GM23338 (cell line): ENCODE data around the gene ADCY6. TPM values are rescaled to one million over a fixed set of nuclear protein-coding genes. Genes with fewer than 3 reads are reported as not detected.

Experiments
- ATAC-seq: fragments of 200-7000 bp; cut with Tn5 transposase; 3 replicates; pipeline ENCODE4 v1.9.1; 2020
- DNase-seq: peaks from one replicate; pipeline ENCODE4 v3.0.0-alpha.2; 2015; ENCODE audit warnings: low spot score
- H2AFZ ChIP-seq: fragments of 200-600 bp; sonication (generic); 2 replicates; pipeline ENCODE4 v1.8.0; 2016; ENCODE audit warnings: antibody characterized with exemption, mild to moderate bottlenecking, moderate library complexity
- H3F3A ChIP-seq: fragments of 200-600 bp; sonication (generic); replicated peaks from 2 replicates; pipeline ENCODE4 v1.8.0; 2017; ENCODE audit warnings: antibody characterized with exemption, mixed run types, low read depth
- H3K27ac ChIP-seq: fragments of 200-600 bp; sonication (generic); 2 replicates; pipeline ENCODE4 v1.6.1; 2016; ENCODE audit warnings: low read depth
- H3K27me3 ChIP-seq: fragments of 200-600 bp; sonication (generic); 2 replicates; pipeline ENCODE4 v1.8.0; 2016; ENCODE audit warnings: mild to moderate bottlenecking, mixed run types, moderate library complexity; ENCODE audit not compliant: insufficient read depth
- H3K36me3 ChIP-seq: fragments of 200-600 bp; sonication (generic); 2 replicates; pipeline ENCODE4 v1.8.0; 2016; ENCODE audit warnings: mild to moderate bottlenecking; ENCODE audit not compliant: insufficient read depth
- H3K4me1 ChIP-seq: fragments of 200-600 bp; sonication (generic); 2 replicates; pipeline ENCODE4 v1.8.0; 2016; ENCODE audit warnings: mild to moderate bottlenecking, moderate library complexity; ENCODE audit not compliant: insufficient read depth
- H3K4me2 ChIP-seq: fragments of 200-600 bp; sonication (generic); 2 replicates; pipeline ENCODE4 v1.7.1; 2017; ENCODE audit warnings: mixed run types
- H3K4me3 ChIP-seq: fragments of 200-600 bp; sonication (generic); 2 replicates; pipeline ENCODE4 v1.6.1; 2016; ENCODE audit warnings: mixed run types
- H3K79me2 ChIP-seq: fragments of 200-600 bp; sonication (generic); replicated peaks from 2 replicates; pipeline ENCODE4 v1.8.0; 2017; ENCODE audit warnings: mild to moderate bottlenecking; ENCODE audit not compliant: insufficient read depth
- H3K9me2 ChIP-seq: fragments of 200-600 bp; sonication (generic); 2 replicates; pipeline ENCODE4 v1.8.0; 2017; ENCODE audit not compliant: insufficient read depth
- H4K20me1 ChIP-seq: fragments of 200-600 bp; sonication (generic); replicated peaks from 2 replicates; pipeline ENCODE4 v1.8.0; 2017; ENCODE audit warnings: mild to moderate bottlenecking; ENCODE audit not compliant: insufficient read depth
- H3K27ac Mint-ChIP-seq: 2 replicates; pipeline ENCODE4 v1.8.0; 2020; ENCODE audit warnings: inconsistent platforms, mild to moderate bottlenecking, moderate library complexity, mixed read lengths
- H3K27me3 Mint-ChIP-seq: 3 replicates; pipeline ENCODE4 v1.8.0; 2022; ENCODE audit warnings: low read depth, mild to moderate bottlenecking, moderate library complexity, mixed read lengths, inconsistent platforms; ENCODE audit not compliant: insufficient read depth, poor library complexity
- H3K36me3 Mint-ChIP-seq: 3 replicates; pipeline ENCODE4 v1.8.0; 2021; ENCODE audit warnings: low read depth, mild to moderate bottlenecking, inconsistent platforms, moderate library complexity, mixed read lengths
- H3K4me1 Mint-ChIP-seq: 3 replicates; pipeline ENCODE4 v1.8.0; 2020; ENCODE audit warnings: mild to moderate bottlenecking, inconsistent platforms, mixed read lengths
- H3K4me3 Mint-ChIP-seq: 3 replicates; pipeline ENCODE4 v1.8.0; 2021; ENCODE audit warnings: moderate library complexity, mild to moderate bottlenecking, inconsistent platforms, mixed read lengths
- H3K9me3 Mint-ChIP-seq: 3 replicates; pipeline ENCODE4 v1.8.0; 2020; ENCODE audit warnings: moderate library complexity, mild to moderate bottlenecking, inconsistent platforms, mixed read lengths
- CTCF ChIP-seq, 2 experiments: fragments of 200-600 bp in 1 of 2; sonication (generic) in 1 of 2; conservative IDR thresholded peaks; 2 replicates each; pipeline versions ENCODE4 v1.5.1 to v1.6.1; 2016 to 2017; ENCODE audit warnings: antibody characterized with exemption in 2 of 2, low read depth in 2 of 2, mild to moderate bottlenecking in 2 of 2, moderate library complexity in 1 of 2
- ETS1 ChIP-seq: IDR thresholded peaks from 2 replicates; pipeline ENCODE4 v1.6.1; 2016; ENCODE audit warnings: antibody characterized with exemption
- JUNB ChIP-seq: IDR thresholded peaks from one replicate; pipeline ENCODE4 v1.6.1; 2016; ENCODE audit warnings: antibody characterized with exemption; ENCODE audit not compliant: unreplicated experiment
- NANOG ChIP-seq: IDR thresholded peaks from 2 replicates; pipeline ENCODE4 v1.6.1; 2016; ENCODE audit warnings: antibody characterized with exemption, borderline replicate concordance
- POLR2AphosphoS5 ChIP-seq: IDR thresholded peaks from 2 replicates; pipeline ENCODE4 v1.6.1; 2016; ENCODE audit warnings: antibody characterized with exemption, low read depth
- REST ChIP-seq: IDR thresholded peaks from one replicate; pipeline ENCODE4 v1.6.1; 2018; ENCODE audit warnings: antibody characterized with exemption; ENCODE audit not compliant: unreplicated experiment
- STAT1 ChIP-seq: IDR thresholded peaks from one replicate; pipeline ENCODE4 v1.6.1; 2016; ENCODE audit warnings: antibody characterized with exemption; ENCODE audit not compliant: unreplicated experiment
- ZNF114 ChIP-seq: fragments of 250-450 bp; sonication (Bioruptor Pico); IDR thresholded peaks from 2 replicates; pipeline ENCODE4 v1.5.0; 2020; ENCODE audit warnings: mild to moderate bottlenecking, moderate library complexity
- ZNF331 ChIP-seq: fragments of 250-450 bp; sonication (Bioruptor Pico); IDR thresholded peaks from 2 replicates; pipeline ENCODE4 v1.5.0; 2020; ENCODE audit warnings: low read depth, mild to moderate bottlenecking, moderate library complexity
- ZNF462 ChIP-seq: fragments of 250-450 bp; sonication (Bioruptor Pico); IDR thresholded peaks from 2 replicates; pipeline ENCODE4 v1.5.0; 2020; ENCODE audit warnings: mild to moderate bottlenecking, moderate library complexity
- polyA plus RNA-seq: library from polyadenylated mRNA; unstranded; fragments of >200 nt; fragmentation: Nextera tagmentation; extraction: Ambion mirVana; gene quantifications from 2 replicates; pipeline ENCODE4 v1.2.1, GENCODE V29; 2016
- total RNA-seq: library from RNA; depleted of rRNA; stranded (reverse); fragments of >200 nt; shearing (Covaris generic); gene quantifications from 2 replicates; pipeline ENCODE4 v1.2.3, GENCODE V29; 2014

The ADCY6 gene
- total and polyA plus RNA-seq, 2 experiments from 2014 or later = 1.0 to 16.5 TPM

- H3K9me3 Mint-ChIP-seq = no peaks in the 10 kb centered on the region; the same call in 2 of the 3 replicates
- no peaks in the 10 kb centered on the region for H3K79me2 ChIP-seq
Measured at GRCh38 chr12:48783432-48783831, 5.5 kb downstream of the ADCY6 start.

More at GRCh38 chr12:48783432-48783831, 5.5 kb downstream of the ADCY6 start:
- H3F3A ChIP-seq = no peaks in the 10 kb centered on the region
- Mint-ChIP-seq H3K4me3 (no peak overlapping the region), H3K27me3 (peaks cover 10% of the 10 kb centered on the region), H3K4me1 (peaks cover 23% of the 10 kb centered on the region; the same call in 2 of the 3 replicates), H3K27ac (no peak overlapping the region), H3K36me3 (no peaks in the 10 kb centered on the region)
- H3K9me2 ChIP-seq = no peaks in the 10 kb centered on the region
- 0 out of 2 replicates have a peak, but pooled peaks cover 4% of the 10 kb centered on the region for H3K4me1 ChIP-seq
- no peak overlapping the region for H3K4me2 ChIP-seq
- H3K36me3 ChIP-seq = no peaks in the 10 kb centered on the region
- no peak overlapping the region for H3K4me3 ChIP-seq
- H3K27me3 ChIP-seq = peaks cover 18% of the 10 kb centered on the region
- DNase-seq (no peak), ATAC-seq (no peak)
- H3K27ac ChIP-seq = no peak overlapping the region
- H2AFZ ChIP-seq = no peak overlapping the region
- H4K20me1 ChIP-seq = no peaks in the 10 kb centered on the region
- TF ChIP-seq POLR2AphosphoS5 (no peak), ETS1 (no peak), CTCF (conservative IDR thresholded peaks at IDR 0.05; ENCODE audit: low read depth in 2 of 2) (no peak), ZNF114 (CRISPR knock-in tag) (no peak), STAT1 (no peak), ZNF331 (no peak), ZNF462 (CRISPR knock-in tag) (no peak), NANOG (no peak), JUNB (no peak), REST (no peak)
